ENCODE measurements around the gene PRRX2.
"Not testable (repeated sequence)": the region's sequence is repeated elsewhere in the genome, so short reads cannot be mapped to it uniquely, and the experiment has no call there.

Gene PRRX2

DNA sequence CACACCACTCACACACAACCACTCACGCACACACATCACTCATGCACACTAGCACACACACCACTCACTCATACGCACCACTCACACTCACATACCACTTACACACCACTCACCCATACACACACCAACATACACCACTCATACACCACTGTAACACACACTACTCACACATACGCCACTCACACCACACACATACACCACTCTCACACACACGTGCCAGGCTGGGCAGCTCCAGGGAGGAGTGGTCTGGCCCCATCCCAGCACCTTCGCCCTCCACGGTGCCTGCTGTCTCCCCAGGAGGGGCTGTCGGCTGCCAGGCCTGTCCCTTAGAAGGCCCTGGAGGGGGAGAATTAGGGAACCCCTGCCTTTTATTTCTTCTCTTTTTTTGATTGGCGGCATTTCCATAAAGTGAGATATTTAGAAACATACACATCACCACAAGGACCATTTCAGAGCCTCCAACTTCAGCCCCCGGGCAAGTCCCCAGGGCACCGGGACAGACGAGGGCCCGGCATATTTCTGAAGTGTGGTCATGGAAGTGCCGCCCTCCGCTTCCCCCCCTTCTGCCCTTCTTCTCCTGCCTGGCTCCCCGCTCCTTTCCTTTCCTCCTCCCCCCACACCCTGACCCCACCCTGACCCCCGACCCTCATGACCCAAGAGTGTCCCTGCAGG lies 17.2 kb upstream of the PRRX2 start:
- Histone ChIP-seq H3K9me3 (ENCODE audit: insufficient read depth, low read depth, low read length) (no peaks in the 10 kb centered on the region), H3K27ac (ENCODE audit: low read length) (no peak overlapping the region), H3K9ac (ENCODE audit: low read depth, low read length) (no peak overlapping the region), H3K27me3 (ENCODE audit: insufficient read depth, low read length) (no peaks in the 10 kb centered on the region), H3K4me1 (ENCODE audit: insufficient read depth, low read length) (no peaks in the 10 kb centered on the region), H3K36me3 (ENCODE audit: insufficient read depth, low read depth, low read length) (no peaks in the 10 kb centered on the region), H3K4me3 (ENCODE audit: low read length) (no peak overlapping the region)

DNA sequence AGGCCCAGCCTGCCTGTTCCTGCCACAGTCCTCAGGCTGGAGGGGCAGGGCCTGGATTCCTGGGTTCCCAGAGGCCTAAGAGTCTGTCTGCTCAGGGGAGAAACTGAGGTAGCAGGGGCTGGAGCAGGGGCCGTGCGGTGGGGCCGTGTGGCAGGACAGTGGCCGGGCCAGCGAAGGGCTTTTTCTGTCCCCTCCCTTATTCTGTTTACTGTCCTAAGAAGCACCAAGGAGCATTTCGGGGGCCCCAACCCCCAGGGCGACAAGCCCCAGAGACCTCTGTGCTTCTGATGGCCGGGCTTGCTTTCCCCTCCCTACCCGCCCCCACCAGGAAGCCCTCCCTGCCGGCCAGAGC lies 16.7 kb upstream of the PRRX2 start:
- H3K27ac ChIP-seq (ENCODE audit: low read length), result no peak overlapping the region
- no peak overlapping the region for H3K4me3 ChIP-seq (ENCODE audit: low read length)
- no peaks in the 10 kb centered on the region for H3K4me1 ChIP-seq (ENCODE audit: insufficient read depth, low read length)
- no peaks in the 10 kb centered on the region for H3K36me3 ChIP-seq (ENCODE audit: insufficient read depth, low read depth, low read length)
- H3K9me3 ChIP-seq (ENCODE audit: insufficient read depth, low read depth, low read length), result no peaks in the 10 kb centered on the region
- no peak overlapping the region for H3K9ac ChIP-seq (ENCODE audit: low read depth, low read length)
- H3K27me3 ChIP-seq (ENCODE audit: insufficient read depth, low read length), result no peaks in the 10 kb centered on the region

DNA sequence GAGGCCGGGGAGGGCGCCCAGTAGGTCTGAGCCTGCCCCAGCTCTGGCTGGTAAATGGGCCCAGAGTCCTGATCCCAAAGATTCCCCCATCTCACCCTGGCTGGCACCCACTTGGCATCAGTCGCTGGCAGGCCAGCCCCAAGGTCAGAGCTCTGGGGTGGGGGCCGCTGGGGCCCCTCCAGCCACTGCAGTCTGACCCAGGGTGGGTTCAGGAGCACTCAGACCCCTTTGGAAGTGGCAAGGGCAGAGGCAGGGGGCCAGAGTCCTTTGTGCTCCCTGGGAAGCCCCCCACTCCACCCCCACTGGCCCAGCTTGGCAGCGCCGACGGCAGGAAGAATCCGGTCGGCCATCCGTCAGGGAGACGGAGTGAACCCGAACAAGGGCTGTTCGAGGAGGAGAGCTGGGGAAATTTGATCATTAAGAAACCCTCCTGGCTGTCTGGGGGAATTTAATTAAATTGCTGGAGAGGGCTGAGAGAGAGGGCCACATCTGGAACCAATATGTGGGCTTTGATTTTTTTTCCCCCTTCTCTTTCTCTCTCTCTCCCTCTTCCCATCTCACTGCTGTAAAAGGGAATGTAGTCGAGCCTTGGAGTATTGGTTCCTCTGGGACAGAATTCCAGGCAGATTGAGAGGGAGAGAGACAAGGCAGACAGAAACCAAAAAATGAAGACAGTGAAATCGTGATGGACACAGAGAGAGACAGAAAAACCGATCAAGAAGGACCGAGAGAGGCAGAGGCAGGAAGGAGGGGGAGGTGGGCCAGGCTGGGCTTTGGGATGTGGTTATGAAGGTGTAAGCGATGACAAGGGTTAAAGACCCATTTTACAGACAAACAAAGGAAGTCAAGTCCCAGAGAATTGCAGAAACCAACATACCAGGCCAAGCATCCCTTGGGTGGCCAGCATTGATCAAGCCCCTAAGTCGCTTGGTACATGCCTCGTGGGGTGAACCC lies 15.4 kb upstream of the PRRX2 start:
- no peak overlapping the region; the same call in 1 of the 2 replicates for H3K9ac ChIP-seq (ENCODE audit: low read depth, low read length)

DNA sequence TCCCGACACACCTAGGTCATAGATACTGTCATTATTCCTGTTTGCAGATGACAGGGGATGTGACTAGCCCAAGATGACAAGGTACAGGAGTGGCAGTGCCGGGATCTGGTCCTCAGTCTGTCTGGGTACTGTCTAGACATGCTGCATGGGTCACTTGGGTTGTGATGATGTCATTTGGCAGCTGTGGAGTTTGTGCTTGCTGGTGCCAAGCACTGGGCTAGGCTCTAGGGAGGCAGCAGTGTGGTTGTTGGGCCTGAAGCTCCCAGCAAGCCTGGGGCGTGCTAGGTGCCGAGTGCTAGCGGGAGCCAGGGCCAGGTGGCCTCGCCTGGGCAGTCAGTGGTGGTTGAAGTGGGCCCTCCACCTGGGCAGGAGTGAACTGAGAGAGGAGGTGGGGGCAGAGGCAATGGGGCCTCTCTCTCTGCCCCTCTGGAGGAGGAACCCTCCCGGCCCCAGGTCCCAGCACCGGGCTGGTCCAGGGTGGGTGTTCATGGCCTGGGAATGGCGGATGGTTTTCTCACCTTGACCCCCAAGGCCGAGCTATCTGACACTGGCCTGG lies 14.7 kb upstream of the PRRX2 start:
- no peaks in the 10 kb centered on the region for H3K27me3 ChIP-seq (ENCODE audit: insufficient read depth, low read length)
- H3K27ac ChIP-seq (ENCODE audit: low read length), result no peak overlapping the region
- H3K9ac ChIP-seq (ENCODE audit: low read depth, low read length), result no peak overlapping the region; the same call in 1 of the 2 replicates
- no peaks in the 10 kb centered on the region for H3K36me3 ChIP-seq (ENCODE audit: insufficient read depth, low read depth, low read length)
- H3K9me3 ChIP-seq (ENCODE audit: insufficient read depth, low read depth, low read length), result no peaks in the 10 kb centered on the region
- no peak overlapping the region for H3K4me3 ChIP-seq (ENCODE audit: low read length)
- no peaks in the 10 kb centered on the region for H3K4me1 ChIP-seq (ENCODE audit: insufficient read depth, low read length)

More for the DNA sequence above, 15.4 kb upstream of the PRRX2 start:
- H3K4me1 ChIP-seq (ENCODE audit: insufficient read depth, low read length), result no peaks in the 10 kb centered on the region
- H3K27me3 ChIP-seq (ENCODE audit: insufficient read depth, low read length), result no peaks in the 10 kb centered on the region
- H3K27ac ChIP-seq (ENCODE audit: low read length), result no peak overlapping the region
- no peaks in the 10 kb centered on the region for H3K36me3 ChIP-seq (ENCODE audit: insufficient read depth, low read depth, low read length)
- no peaks in the 10 kb centered on the region for H3K9me3 ChIP-seq (ENCODE audit: insufficient read depth, low read depth, low read length)
- H3K4me3 ChIP-seq (ENCODE audit: low read length), result no peak overlapping the region

DNA sequence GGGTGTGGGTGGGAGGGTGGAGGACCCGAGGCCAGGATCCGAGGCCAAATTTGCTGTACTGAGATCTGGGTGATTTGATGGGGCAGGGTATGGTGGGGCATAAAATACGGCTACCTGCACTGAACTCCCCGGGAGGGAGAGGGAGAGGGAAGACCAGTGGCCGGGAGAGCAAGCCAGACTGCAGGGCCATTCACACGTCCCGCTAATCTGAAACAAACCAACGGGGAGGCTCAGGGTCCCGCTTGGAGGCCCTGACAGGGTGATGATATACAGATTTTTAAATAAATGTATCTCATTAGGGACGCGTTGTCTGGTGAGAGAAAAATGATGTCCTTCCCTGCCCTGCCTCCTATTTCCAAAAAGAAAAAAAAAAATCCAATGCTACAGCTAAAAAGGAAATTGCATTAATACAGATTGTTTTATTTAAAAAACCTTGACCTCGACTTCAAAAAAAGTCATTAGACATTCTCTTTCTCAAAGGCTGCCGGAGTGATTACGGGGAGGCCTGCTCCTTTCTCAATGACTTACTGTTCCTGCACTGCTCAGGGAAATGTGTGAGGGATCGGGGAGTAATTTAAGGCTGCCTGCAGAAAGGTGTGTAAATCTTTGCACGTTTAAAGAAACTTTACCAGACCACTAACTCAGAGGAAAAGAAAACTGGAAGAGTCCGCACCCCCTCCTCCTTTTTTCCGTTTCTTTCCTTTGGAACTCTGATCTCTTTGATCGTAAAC lies 11.5 kb upstream of the PRRX2 start:
- Histone ChIP-seq H3K27ac (ENCODE audit: low read length) (no peak overlapping the region), H3K27me3 (ENCODE audit: insufficient read depth, low read length) (no peaks in the 10 kb centered on the region), H3K36me3 (ENCODE audit: insufficient read depth, low read depth, low read length) (no peaks in the 10 kb centered on the region), H3K9me3 (ENCODE audit: insufficient read depth, low read depth, low read length) (no peaks in the 10 kb centered on the region), H3K9ac (ENCODE audit: low read depth, low read length) (no peak overlapping the region), H3K4me3 (ENCODE audit: low read length) (no peak overlapping the region), H3K4me1 (ENCODE audit: insufficient read depth, low read length) (no peaks in the 10 kb centered on the region)

DNA sequence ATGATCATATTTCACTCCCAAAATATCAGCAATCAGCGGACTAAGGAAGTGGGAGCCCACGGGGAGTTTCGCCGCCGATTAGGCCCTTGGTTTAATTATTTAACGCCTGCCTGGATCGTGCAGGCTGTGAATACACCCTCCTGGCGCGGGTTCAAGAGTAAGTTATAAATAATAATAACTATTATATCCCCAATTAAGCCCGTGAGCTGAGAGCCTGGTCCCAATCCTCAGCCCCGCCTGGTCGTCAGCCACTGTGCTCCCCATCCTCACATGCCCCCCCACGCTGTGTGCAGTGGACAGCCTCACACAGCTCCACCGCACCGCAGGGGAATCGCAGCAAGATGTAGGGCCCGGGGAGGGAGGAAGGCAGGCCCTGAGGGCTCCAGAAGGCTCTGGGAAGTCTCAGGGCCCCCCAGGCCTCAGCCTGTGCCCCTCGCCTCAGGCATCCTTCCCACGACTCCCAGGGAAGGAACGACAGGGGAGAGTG lies 10.8 kb upstream of the PRRX2 start:
- Histone ChIP-seq H3K4me3 (ENCODE audit: low read length) (no peak overlapping the region), H3K36me3 (ENCODE audit: insufficient read depth, low read depth, low read length) (no peaks in the 10 kb centered on the region), H3K27ac (ENCODE audit: low read length) (no peak overlapping the region), H3K9me3 (ENCODE audit: insufficient read depth, low read depth, low read length) (no peaks in the 10 kb centered on the region), H3K4me1 (ENCODE audit: insufficient read depth, low read length) (no peaks in the 10 kb centered on the region), H3K9ac (ENCODE audit: low read depth, low read length) (no peak overlapping the region), H3K27me3 (ENCODE audit: insufficient read depth, low read length) (no peaks in the 10 kb centered on the region)

DNA sequence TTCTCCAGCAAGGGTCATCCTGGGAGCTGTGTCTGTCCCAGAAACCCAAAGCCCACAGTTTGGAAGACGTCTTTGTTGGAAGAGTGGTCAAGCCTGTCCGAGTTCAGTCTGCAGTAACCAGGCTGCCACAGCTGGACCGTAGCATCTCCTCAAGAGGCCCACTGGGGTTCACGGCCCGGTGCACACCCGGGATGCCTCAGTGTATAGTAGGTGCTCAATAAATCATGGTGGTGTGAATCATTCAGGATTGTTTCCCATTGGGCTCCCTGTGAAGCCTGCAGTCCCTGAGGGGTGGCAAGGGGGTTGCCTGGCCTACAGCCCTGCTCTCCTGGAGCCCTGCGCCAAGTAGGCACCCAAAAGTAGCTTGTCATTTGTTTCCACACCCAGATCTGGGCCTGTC lies 10.3 kb upstream of the PRRX2 start:
- no peak overlapping the region for H3K9ac ChIP-seq (ENCODE audit: low read depth, low read length)
- H3K27me3 ChIP-seq (ENCODE audit: insufficient read depth, low read length), result no peaks in the 10 kb centered on the region
- no peak overlapping the region for H3K4me3 ChIP-seq (ENCODE audit: low read length)
- H3K27ac ChIP-seq (ENCODE audit: low read length), result no peak overlapping the region
- H3K36me3 ChIP-seq (ENCODE audit: insufficient read depth, low read depth, low read length), result no peaks in the 10 kb centered on the region
- H3K4me1 ChIP-seq (ENCODE audit: insufficient read depth, low read length), result no peaks in the 10 kb centered on the region
- H3K9me3 ChIP-seq (ENCODE audit: insufficient read depth, low read depth, low read length), result no peaks in the 10 kb centered on the region

DNA sequence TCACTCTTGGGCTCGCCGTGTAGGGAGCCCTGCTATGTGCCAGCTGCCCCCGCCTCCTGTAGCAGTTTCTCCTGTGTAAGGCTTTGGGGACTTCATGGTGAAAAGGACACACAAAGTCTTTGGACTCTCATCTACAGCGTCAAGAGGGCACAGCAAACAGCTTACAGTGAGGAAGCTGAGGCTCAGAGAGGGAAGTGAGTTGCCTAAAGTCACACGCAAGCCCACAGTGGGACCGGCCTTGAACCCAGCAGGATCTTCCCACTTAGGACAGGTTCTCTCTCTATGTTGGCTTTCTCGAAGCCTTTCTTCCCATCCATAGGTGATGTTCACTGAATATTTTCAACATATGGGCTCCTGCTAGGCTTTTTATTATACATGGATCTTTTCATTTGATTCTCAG lies 9.8 kb upstream of the PRRX2 start:
- Histone ChIP-seq H3K4me3 (ENCODE audit: low read length) (no peak overlapping the region), H3K9me3 (ENCODE audit: insufficient read depth, low read depth, low read length) (no peaks in the 10 kb centered on the region), H3K9ac (ENCODE audit: low read depth, low read length) (no peak overlapping the region), H3K27me3 (ENCODE audit: insufficient read depth, low read length) (no peaks in the 10 kb centered on the region), H3K36me3 (ENCODE audit: insufficient read depth, low read depth, low read length) (no peaks in the 10 kb centered on the region), H3K4me1 (ENCODE audit: insufficient read depth, low read length) (no peaks in the 10 kb centered on the region), H3K27ac (ENCODE audit: low read length) (no peak overlapping the region)

DNA sequence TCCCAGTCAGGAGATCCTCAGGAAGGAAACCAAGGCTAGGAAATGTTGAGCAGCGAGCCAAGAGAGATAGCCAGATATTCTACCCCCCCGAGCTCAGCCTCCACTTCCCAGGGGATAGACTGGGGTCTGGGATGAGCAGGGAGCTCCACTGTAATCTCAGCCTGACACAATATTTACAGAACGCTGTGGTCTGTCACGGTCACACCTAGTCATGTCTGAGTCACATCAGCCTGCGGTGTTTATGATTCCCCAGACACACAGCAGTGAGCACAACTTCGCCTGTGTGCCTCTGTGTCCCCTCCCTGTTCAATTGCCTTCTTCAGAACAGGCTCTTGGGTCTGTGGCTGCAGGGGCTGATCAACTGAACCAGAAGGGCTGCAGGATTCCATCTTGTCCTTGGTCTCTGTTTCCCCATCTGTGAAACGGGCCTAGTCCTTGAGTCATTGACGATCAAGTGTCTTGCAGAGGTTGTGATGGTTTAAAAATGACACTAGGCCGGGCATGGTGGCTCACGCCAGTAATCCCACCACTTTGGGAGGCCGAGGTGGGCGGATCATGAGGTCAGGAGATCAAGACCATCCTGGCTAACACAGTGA lies 8.6 kb upstream of the PRRX2 start:
- H3K4me1 ChIP-seq (ENCODE audit: insufficient read depth, low read length), result no peaks in the 10 kb centered on the region
- H3K36me3 ChIP-seq (ENCODE audit: insufficient read depth, low read depth, low read length), result no peaks in the 10 kb centered on the region
- H3K9ac ChIP-seq (ENCODE audit: low read depth, low read length), result no peak overlapping the region
- no peaks in the 10 kb centered on the region for H3K27me3 ChIP-seq (ENCODE audit: insufficient read depth, low read length)
- H3K27ac ChIP-seq (ENCODE audit: low read length), result no peak overlapping the region
- H3K4me3 ChIP-seq (ENCODE audit: low read length), result no peak overlapping the region
- H3K9me3 ChIP-seq (ENCODE audit: insufficient read depth, low read depth, low read length), result no peaks in the 10 kb centered on the region

DNA sequence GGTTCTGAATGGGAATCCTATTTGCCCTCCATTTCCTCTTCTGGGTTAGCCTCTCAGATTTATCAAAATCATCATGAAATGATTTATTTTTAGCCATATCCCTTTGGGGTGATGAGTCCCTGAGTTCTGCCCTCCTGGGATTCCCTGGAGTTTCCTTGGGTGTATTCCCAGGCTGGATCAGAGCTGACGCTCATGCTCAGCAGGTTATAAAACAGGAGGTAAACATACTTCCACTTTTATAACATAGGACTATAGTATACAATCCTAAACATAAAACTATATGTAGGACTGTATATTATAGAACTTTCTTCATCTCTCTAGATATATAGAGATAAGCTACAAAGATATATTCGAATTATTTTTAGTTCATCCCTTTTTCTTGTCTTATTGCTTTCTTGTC lies 4.4 kb upstream of the PRRX2 start:
- Histone ChIP-seq H3K36me3 (ENCODE audit: insufficient read depth, low read depth, low read length) (no peaks in the 10 kb centered on the region), H3K4me1 (ENCODE audit: insufficient read depth, low read length) (no peaks in the 10 kb centered on the region), H3K9ac (ENCODE audit: low read depth, low read length) (no peak overlapping the region), H3K27me3 (ENCODE audit: insufficient read depth, low read length) (peaks cover 31% of the 10 kb centered on the region), H3K27ac (ENCODE audit: low read length) (no peak overlapping the region), H3K9me3 (ENCODE audit: insufficient read depth, low read depth, low read length) (no peaks in the 10 kb centered on the region), H3K4me3 (ENCODE audit: low read length) (no peak overlapping the region)

DNA sequence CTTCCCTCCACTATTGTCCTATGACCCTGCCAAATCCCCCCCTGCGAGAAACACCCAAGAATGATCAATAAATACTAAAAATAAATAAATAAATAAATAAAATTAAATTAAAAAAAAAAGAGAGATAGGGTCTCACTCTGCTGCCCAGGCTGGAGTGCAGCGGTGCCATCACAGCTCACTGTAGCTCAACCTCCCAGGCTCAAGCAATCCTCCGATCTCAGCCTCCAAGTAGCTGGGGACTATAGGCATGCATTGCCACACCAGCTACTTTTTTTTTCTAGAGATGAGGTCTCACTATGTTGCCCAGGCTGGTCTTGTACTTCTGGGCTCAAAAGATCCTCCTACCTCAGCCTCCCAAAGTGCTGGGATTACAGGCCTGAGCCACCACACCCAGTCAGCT lies 3.2 kb upstream of the PRRX2 start:
- H3K9me3 ChIP-seq (ENCODE audit: insufficient read depth, low read depth, low read length); H3K4me3 ChIP-seq (ENCODE audit: low read length); H3K9ac ChIP-seq (ENCODE audit: low read depth, low read length); H3K27ac ChIP-seq (ENCODE audit: low read length); H3K4me1 ChIP-seq (ENCODE audit: insufficient read depth, low read length); H3K36me3 ChIP-seq (ENCODE audit: insufficient read depth, low read depth, low read length): not testable (repeated sequence)
- peaks cover 42% of the 10 kb centered on the region for H3K27me3 ChIP-seq (ENCODE audit: insufficient read depth, low read length)

All from iPS-20b (cell line).